PC-3 (cell line): ENCODE results near the gene DTNB. TPM values are rescaled to one million over a fixed set of nuclear protein-coding genes. Genes with fewer than 3 reads are reported as not detected.

Experiments used
- ATAC-seq: fragments of 200-7000 bp; cut with Tn5 transposase; 2 replicates; pipeline ENCODE4 v1.9.1; 2020; ENCODE audit warnings: mild to moderate bottlenecking, moderate library complexity
- BruUV-seq: library from RNA; stranded (reverse); fragments of 400-500 nt; replicated peaks from 2 replicates; lab custom pipeline; 2021; lab: Mats Ljungman, UMichigan
- CTCF ChIA-PET: fragments of 300-600 bp; sonication (Branson Sonifier 250); formaldehyde crosslinking; loops from one replicate; lab custom pipeline; 2022; ENCODE audit warnings: antibody characterized with exemption; lab: Charles Lee
- POLR2A ChIA-PET: fragments of 300-600 bp; sonication (Branson Sonifier 250); formaldehyde crosslinking; loops from one replicate; lab custom pipeline; 2022; ENCODE audit warnings: antibody characterized with exemption; ENCODE audit not compliant: unreplicated experiment; lab: Charles Lee
- DNase-seq: peaks from one replicate; pipeline ENCODE4 v3.0.0-alpha.2; 2015
- H2AFZ ChIP-seq: fragments of 300-600 bp; sonication (generic); 2 replicates; pipeline ENCODE4 v1.6.0; 2016; ENCODE audit warnings: antibody characterized with exemption, low read length
- H3F3A ChIP-seq: fragments of 300-600 bp; sonication (generic); one replicate; pipeline ENCODE4 v1.6.0; 2017; ENCODE audit warnings: antibody characterized with exemption, low read length, control low read depth, mild to moderate bottlenecking; ENCODE audit not compliant: unreplicated experiment
- H3K27ac ChIP-seq: fragments of 300-600 bp; sonication (generic); 2 replicates; pipeline ENCODE4 v1.5.1; 2016; ENCODE audit warnings: mild to moderate bottlenecking, low read length
- H3K27me3 ChIP-seq: fragments of 300-600 bp; sonication (generic); 2 replicates; pipeline ENCODE4 v1.6.1; 2016; ENCODE audit warnings: low read length, mixed read lengths
- H3K36me3 ChIP-seq: fragments of 300-600 bp; sonication (generic); 2 replicates; pipeline ENCODE4 v1.6.1; 2016; ENCODE audit warnings: low read depth, mixed run types, low read length, mixed read lengths
- H3K4me1 ChIP-seq: fragments of 300-600 bp; sonication (generic); 2 replicates; pipeline ENCODE4 v1.5.1; 2016; ENCODE audit warnings: low read length; ENCODE audit not compliant: insufficient read depth
- H3K4me2 ChIP-seq: fragments of 300-600 bp; sonication (generic); 2 replicates; pipeline ENCODE4 v1.6.0; 2016; ENCODE audit warnings: low read length
- H3K4me3 ChIP-seq: fragments of 300-600 bp; sonication (generic); 2 replicates; pipeline ENCODE4 v1.5.1; 2016; ENCODE audit warnings: mild to moderate bottlenecking, low read length, mixed read lengths
- H3K79me2 ChIP-seq: fragments of 300-600 bp; sonication (generic); 2 replicates; pipeline ENCODE4 v1.6.1; 2017; ENCODE audit warnings: low read length, mixed read lengths
- H3K9ac ChIP-seq: fragments of 300-600 bp; sonication (generic); 2 replicates; pipeline ENCODE4 v1.6.0; 2016; ENCODE audit warnings: mild to moderate bottlenecking, low read length
- H3K9me2 ChIP-seq: fragments of 300-600 bp; sonication (generic); replicated peaks from 2 replicates; pipeline ENCODE4 v1.6.1; 2016; ENCODE audit warnings: mixed run types, low read length, mixed read lengths
- H3K9me3 ChIP-seq: fragments of 300-600 bp; sonication (generic); 2 replicates; pipeline ENCODE4 v1.6.1; 2016; ENCODE audit warnings: low read length, mixed read lengths
- H4K20me1 ChIP-seq: fragments of 300-600 bp; sonication (generic); 2 replicates; pipeline ENCODE4 v1.6.1; 2016; ENCODE audit warnings: low read length, mixed read lengths
- EZH2 ChIP-seq: fragments of 300-600 bp; sonication (generic); IDR thresholded peaks from one replicate; pipeline ENCODE4 v1.6.1; 2017; ENCODE audit warnings: antibody characterized with exemption, mild to moderate bottlenecking, low read length; ENCODE audit not compliant: unreplicated experiment
- EZH2phosphoT487 ChIP-seq: fragments of 300-600 bp; sonication (generic); IDR thresholded peaks from 2 replicates; pipeline ENCODE4 v1.6.1; 2018; ENCODE audit warnings: mild to moderate bottlenecking, antibody characterized with exemption, low read length, borderline replicate concordance
- intact Hi-C: fragments of 100-400 bp; cut with micrococcal nuclease; formaldehyde crosslinking; loops from 2 replicates; pipeline ENCODE4 v1.9.0; 2023
- total RNA-seq: library from RNA; depleted of rRNA; stranded (reverse); fragments of >200 nt; gene quantifications from 2 replicates; pipeline ENCODE4 v1.2.3, GENCODE V29; 2014
- TF ChIP-seq, protein P1 (sequence below): fragments of 300-600 bp; sonication (generic); conservative IDR thresholded peaks from 2 replicates; pipeline ENCODE4 v1.5.1; 2017; ENCODE audit warnings: antibody characterized with exemption, low read depth, mild to moderate bottlenecking, low read length

The DTNB gene
- total RNA-seq, 1 experiment from 2014 or later, result 23.1 TPM

DNA sequence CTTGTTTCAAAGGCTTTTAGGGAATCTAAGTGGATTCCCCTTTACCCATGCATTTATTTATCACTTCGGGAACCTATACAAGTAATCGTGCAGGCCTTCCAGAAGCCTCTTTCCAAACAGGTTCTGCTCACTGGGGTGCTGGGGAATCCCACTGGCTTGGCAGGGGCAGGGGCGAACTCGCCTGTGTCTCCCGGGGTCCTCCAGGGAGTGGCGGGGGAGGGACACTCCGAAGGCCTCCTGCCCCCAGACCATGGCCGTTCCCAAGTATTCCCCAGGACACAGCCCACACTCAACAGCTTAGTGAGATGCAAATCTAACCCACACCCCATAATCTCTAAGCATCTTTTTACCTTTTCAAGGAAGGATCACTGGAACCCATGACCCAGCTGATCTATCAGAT is 338.2 kb downstream of the DTNB start:
- DNase-seq (no peak), ATAC-seq (no peak)
- H3K27ac ChIP-seq, result no peak overlapping the region
- H2AFZ ChIP-seq, result no peak overlapping the region
- no TSS peak for BruUV-seq
- H3K79me2 ChIP-seq, result no peaks in the 10 kb centered on the region
- no peaks in the 10 kb centered on the region for H3F3A ChIP-seq
- H3K9ac ChIP-seq, result no peak overlapping the region
- ChIA-PET CTCF (no interaction called here), POLR2A (no interaction called here)
- H3K4me3 ChIP-seq, result no peak overlapping the region
- no peaks in the 10 kb centered on the region for H3K36me3 ChIP-seq
- intact Hi-C loops, result no loop called here
- H4K20me1 ChIP-seq, result no peaks in the 10 kb centered on the region
- H3K4me2 ChIP-seq, result no peak overlapping the region
- no peaks in the 10 kb centered on the region for H3K9me3 ChIP-seq
- TF ChIP-seq EZH2phosphoT487 (no peak), EZH2 (no peak)
- TF ChIP-seq, protein P1, sequence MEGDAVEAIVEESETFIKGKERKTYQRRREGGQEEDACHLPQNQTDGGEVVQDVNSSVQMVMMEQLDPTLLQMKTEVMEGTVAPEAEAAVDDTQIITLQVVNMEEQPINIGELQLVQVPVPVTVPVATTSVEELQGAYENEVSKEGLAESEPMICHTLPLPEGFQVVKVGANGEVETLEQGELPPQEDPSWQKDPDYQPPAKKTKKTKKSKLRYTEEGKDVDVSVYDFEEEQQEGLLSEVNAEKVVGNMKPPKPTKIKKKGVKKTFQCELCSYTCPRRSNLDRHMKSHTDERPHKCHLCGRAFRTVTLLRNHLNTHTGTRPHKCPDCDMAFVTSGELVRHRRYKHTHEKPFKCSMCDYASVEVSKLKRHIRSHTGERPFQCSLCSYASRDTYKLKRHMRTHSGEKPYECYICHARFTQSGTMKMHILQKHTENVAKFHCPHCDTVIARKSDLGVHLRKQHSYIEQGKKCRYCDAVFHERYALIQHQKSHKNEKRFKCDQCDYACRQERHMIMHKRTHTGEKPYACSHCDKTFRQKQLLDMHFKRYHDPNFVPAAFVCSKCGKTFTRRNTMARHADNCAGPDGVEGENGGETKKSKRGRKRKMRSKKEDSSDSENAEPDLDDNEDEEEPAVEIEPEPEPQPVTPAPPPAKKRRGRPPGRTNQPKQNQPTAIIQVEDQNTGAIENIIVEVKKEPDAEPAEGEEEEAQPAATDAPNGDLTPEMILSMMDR, result no peak
- H3K9me2 ChIP-seq, result no peaks in the 10 kb centered on the region
- H3K4me1 ChIP-seq, result no peaks in the 10 kb centered on the region
- H3K27me3 ChIP-seq, result no peaks in the 10 kb centered on the region

DNA sequence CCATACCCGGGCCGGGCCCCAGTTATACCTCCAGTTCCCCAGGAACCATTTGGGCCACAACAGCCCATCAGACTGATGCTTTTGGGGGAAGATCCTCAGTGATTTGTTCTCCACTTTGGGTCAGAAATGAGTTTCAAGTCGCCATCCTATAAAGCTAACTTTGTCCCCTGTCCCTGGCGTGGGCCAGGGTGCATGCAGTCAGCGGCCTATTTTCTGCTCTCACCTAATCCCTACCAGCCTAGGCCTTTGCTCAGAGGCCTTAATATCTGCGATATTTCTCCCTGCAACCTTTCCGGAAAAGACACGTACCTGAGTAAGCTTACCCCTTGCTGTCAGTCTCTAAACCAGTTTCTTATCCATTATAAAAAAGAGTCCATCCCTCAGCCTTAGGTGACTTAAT is 338.9 kb downstream of the DTNB start:
- intact Hi-C loops, result no loop called here
- H3K27me3 ChIP-seq, result no peaks in the 10 kb centered on the region
- no peak for ATAC-seq
- no peak overlapping the region for H3K4me3 ChIP-seq
- BruUV-seq, result no TSS peak
- H3K79me2 ChIP-seq, result no peaks in the 10 kb centered on the region
- H3K36me3 ChIP-seq, result no peaks in the 10 kb centered on the region
- no peak for TF ChIP-seq EZH2
- TF ChIP-seq, protein P1, result no peak
- TF ChIP-seq EZH2phosphoT487, result no peak
- CTCF ChIA-PET, result no interaction called here
- POLR2A ChIA-PET, result no interaction called here
- H3F3A ChIP-seq, result no peaks in the 10 kb centered on the region
- no peaks in the 10 kb centered on the region for H4K20me1 ChIP-seq
- H3K9me3 ChIP-seq, result no peaks in the 10 kb centered on the region
- H3K4me2 ChIP-seq, result no peak overlapping the region
- H3K9me2 ChIP-seq, result no peaks in the 10 kb centered on the region
- H3K9ac ChIP-seq, result no peak overlapping the region
- H3K27ac ChIP-seq, result no peak overlapping the region
- no peak for DNase-seq
- no peaks in the 10 kb centered on the region for H3K4me1 ChIP-seq
- H2AFZ ChIP-seq, result no peak overlapping the region

DNA sequence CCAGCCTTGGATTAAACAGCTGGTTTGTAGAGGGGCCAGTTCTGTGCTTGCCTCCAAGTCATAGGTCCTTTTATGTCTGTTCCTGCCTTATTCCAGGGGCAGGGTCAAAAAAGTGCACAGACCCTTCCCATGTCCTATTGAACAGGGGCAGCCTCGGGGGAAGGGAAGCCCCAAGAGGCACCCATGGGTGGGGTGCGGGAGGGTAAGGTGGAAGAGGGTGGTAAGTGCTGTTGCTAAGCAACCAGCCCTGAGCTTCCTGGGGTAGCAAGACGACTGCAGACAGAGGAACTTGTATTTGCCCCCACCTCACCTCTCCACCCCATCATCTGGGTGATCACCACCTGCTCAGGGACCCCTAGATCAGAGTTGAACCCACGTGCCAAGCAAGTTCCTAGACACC is 339.4 kb downstream of the DTNB start:
- H3K27me3 ChIP-seq, result no peaks in the 10 kb centered on the region
- no peaks in the 10 kb centered on the region for H3K79me2 ChIP-seq
- no peaks in the 10 kb centered on the region for H3K9me2 ChIP-seq
- ChIA-PET POLR2A (no interaction called here), CTCF (no interaction called here)
- no peak overlapping the region for H3K27ac ChIP-seq
- H3K4me3 ChIP-seq, result no peak overlapping the region
- no peak overlapping the region for H2AFZ ChIP-seq
- no peak overlapping the region for H3K4me2 ChIP-seq
- no peaks in the 10 kb centered on the region for H3F3A ChIP-seq
- no peak overlapping the region for H3K9ac ChIP-seq
- ATAC-seq (no peak), DNase-seq (no peak)
- intact Hi-C loops, result no loop called here
- no TSS peak for BruUV-seq
- no peaks in the 10 kb centered on the region for H3K4me1 ChIP-seq
- TF ChIP-seq, protein P1, result no peak
- no peak for TF ChIP-seq EZH2
- TF ChIP-seq EZH2phosphoT487, result no peak
- H4K20me1 ChIP-seq, result no peaks in the 10 kb centered on the region
- no peaks in the 10 kb centered on the region for H3K9me3 ChIP-seq
- no peaks in the 10 kb centered on the region for H3K36me3 ChIP-seq
